Suprapubic skin (tissue), 4 donors: ENCODE results near the gene SLC18B1.

Experiments
- EP300 ChIP-seq: sonication (generic); formaldehyde crosslinking; IDR thresholded peaks from one replicate; pipeline ENCODE4 v1.6.1; 2017; ENCODE audit warnings: antibody characterized with exemption
- POLR2A ChIP-seq, 2 donors: fragments of 450-650 bp; IDR thresholded peaks; one replicate each; pipeline ENCODE4 v1.6.1; 2017; ENCODE audit warnings: antibody characterized with exemption in 2 of 2, mild to moderate bottlenecking in 2 of 2, moderate library complexity in 2 of 2
- POLR2AphosphoS5 ChIP-seq, 3 donors: sonication (generic); formaldehyde crosslinking; IDR thresholded peaks; one replicate each; pipeline ENCODE4 v1.6.1; 2017; ENCODE audit warnings: antibody characterized with exemption in 3 of 3
- TF ChIP-seq, protein P1 (sequence below), 2 donors: fragments of 200-600 bp in 1 of 2; fragments of 450-650 bp in 1 of 2; sonication (generic) in 1 of 2; IDR thresholded peaks; one replicate each; pipeline ENCODE4 v1.5.1; 2016 to 2019; ENCODE audit warnings: antibody characterized with exemption in 2 of 2, mild to moderate bottlenecking in 1 of 2, moderate library complexity in 1 of 2

DNA sequence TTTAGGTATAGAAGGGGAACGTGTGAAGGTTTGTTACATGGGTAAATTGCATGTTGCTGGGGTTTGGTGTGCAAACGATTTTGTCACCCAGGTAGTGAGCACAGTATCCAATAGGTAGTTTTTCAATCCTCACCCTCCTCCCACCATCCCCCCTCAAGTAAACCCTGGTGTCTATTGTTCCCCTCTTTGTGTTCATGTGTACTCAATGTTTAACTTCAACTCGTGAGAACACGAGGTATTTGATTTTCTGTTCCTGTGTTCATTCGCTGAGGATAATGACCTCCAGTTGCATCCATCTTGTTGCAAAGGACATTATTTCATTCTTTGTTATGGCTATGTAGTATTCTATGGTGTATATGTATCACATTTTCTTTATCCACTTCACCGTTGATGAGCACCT, 73.0 kb downstream of the SLC18B1 start:
- TF ChIP-seq EP300 (no peak), POLR2A (IDR thresholded peaks at IDR 0.05) (no peak), POLR2AphosphoS5 (IDR thresholded peaks at IDR 0.05) (no peak)
- TF ChIP-seq, protein P1, sequence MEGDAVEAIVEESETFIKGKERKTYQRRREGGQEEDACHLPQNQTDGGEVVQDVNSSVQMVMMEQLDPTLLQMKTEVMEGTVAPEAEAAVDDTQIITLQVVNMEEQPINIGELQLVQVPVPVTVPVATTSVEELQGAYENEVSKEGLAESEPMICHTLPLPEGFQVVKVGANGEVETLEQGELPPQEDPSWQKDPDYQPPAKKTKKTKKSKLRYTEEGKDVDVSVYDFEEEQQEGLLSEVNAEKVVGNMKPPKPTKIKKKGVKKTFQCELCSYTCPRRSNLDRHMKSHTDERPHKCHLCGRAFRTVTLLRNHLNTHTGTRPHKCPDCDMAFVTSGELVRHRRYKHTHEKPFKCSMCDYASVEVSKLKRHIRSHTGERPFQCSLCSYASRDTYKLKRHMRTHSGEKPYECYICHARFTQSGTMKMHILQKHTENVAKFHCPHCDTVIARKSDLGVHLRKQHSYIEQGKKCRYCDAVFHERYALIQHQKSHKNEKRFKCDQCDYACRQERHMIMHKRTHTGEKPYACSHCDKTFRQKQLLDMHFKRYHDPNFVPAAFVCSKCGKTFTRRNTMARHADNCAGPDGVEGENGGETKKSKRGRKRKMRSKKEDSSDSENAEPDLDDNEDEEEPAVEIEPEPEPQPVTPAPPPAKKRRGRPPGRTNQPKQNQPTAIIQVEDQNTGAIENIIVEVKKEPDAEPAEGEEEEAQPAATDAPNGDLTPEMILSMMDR (IDR thresholded peaks at IDR 0.05), result no peak
